HepG2 (cell line): ENCODE data around the gene SMYD5. TPM values are rescaled to one million over a fixed set of nuclear protein-coding genes. Genes with fewer than 3 reads are reported as not detected.
A peak's percentile ranks its signal among the peaks of the same experiment; 100 is the strongest.

Source experiments
- BCLAF1 ChIP-seq: fragments of 450-650 bp; IDR thresholded peaks from 2 replicates; pipeline ENCODE4 v1.6.1; 2017; ENCODE audit warnings: mild to moderate bottlenecking
- DMAP1 ChIP-seq: IDR thresholded peaks from 2 replicates; pipeline ENCODE4 v1.6.1; 2016
- ESRRA ChIP-seq: sonication (generic); formaldehyde crosslinking; IDR thresholded peaks from 2 replicates; pipeline ENCODE4 v1.5.1; 2020; ENCODE audit warnings: mild to moderate bottlenecking, low read depth, missing genetic modification reagents
- HHEX ChIP-seq: IDR thresholded peaks from 2 replicates; pipeline ENCODE4 v1.6.1; 2016; ENCODE audit warnings: control low read depth
- IRX3 ChIP-seq: sonication (generic); formaldehyde crosslinking; IDR thresholded peaks from 2 replicates; pipeline ENCODE4 v1.8.1; 2023; ENCODE audit warnings: mild to moderate bottlenecking, low read depth, missing genetic modification reagents, borderline replicate concordance
- KAT2B ChIP-seq: fragments of 150-350 bp; IDR thresholded peaks from 2 replicates; pipeline ENCODE4 v1.6.1; 2014; ENCODE audit warnings: low read depth, low read length, borderline replicate concordance
- MLXIP ChIP-seq: sonication (generic); formaldehyde crosslinking; IDR thresholded peaks from 2 replicates; pipeline ENCODE4 v1.9.0; 2021; ENCODE audit warnings: missing genetic modification reagents, borderline replicate concordance
- NCOA2 ChIP-seq: sonication (generic); formaldehyde crosslinking; IDR thresholded peaks from 2 replicates; pipeline ENCODE4 v1.8.0; 2022; ENCODE audit warnings: inconsistent platforms
- NFIB ChIP-seq: sonication (generic); formaldehyde crosslinking; IDR thresholded peaks from 2 replicates; pipeline ENCODE4 v1.9.0; 2021; ENCODE audit warnings: missing genetic modification reagents, mild to moderate bottlenecking, borderline replicate concordance
- NRL ChIP-seq: sonication (generic); formaldehyde crosslinking; IDR thresholded peaks from 2 replicates; pipeline ENCODE4 v1.5.0; 2020; ENCODE audit warnings: missing genetic modification reagents, mild to moderate bottlenecking, moderate library complexity, borderline replicate concordance
- PLRG1 ChIP-seq: fragments of 450-650 bp; conservative IDR thresholded peaks from 2 replicates; pipeline ENCODE4 v1.6.1; 2016
- RBM39 ChIP-seq: fragments of 200-400 bp; formaldehyde crosslinking; IDR thresholded peaks from one replicate; pipeline ENCODE4 v1.6.1; 2018; ENCODE audit warnings: antibody characterized with exemption, mild to moderate bottlenecking, low read depth, low read length; ENCODE audit not compliant: poor library complexity, severe bottlenecking
- TFAP4 ChIP-seq: sonication (generic); IDR thresholded peaks from 2 replicates; pipeline ENCODE4 v1.6.1; 2016; ENCODE audit warnings: low read depth, borderline replicate concordance
- ZBTB34 ChIP-seq: sonication (generic); formaldehyde crosslinking; IDR thresholded peaks from 2 replicates; pipeline ENCODE4 v1.8.0; 2022; ENCODE audit warnings: mild to moderate bottlenecking, missing genetic modification reagents
- ZFP1 ChIP-seq: IDR thresholded peaks from 2 replicates; pipeline ENCODE4 v1.6.1; 2016
- ZKSCAN1 ChIP-seq: fragments of 150-350 bp; IDR thresholded peaks from 2 replicates; pipeline ENCODE4 v1.6.1; 2014; ENCODE audit warnings: low read length
- ZMYM4 ChIP-seq: sonication (generic); formaldehyde crosslinking; IDR thresholded peaks from 2 replicates; pipeline ENCODE4 v1.8.1; 2023; ENCODE audit warnings: mild to moderate bottlenecking, missing genetic modification reagents
- ZNF230 ChIP-seq: sonication (generic); formaldehyde crosslinking; IDR thresholded peaks from 2 replicates; pipeline ENCODE4 v1.4.0; 2020; ENCODE audit warnings: mild to moderate bottlenecking, missing genetic modification reagents
- ZNF335 ChIP-seq: sonication (generic); formaldehyde crosslinking; IDR thresholded peaks from 2 replicates; pipeline ENCODE4 v1.4.0; 2020; ENCODE audit warnings: missing genetic modification reagents
- ZNF432 ChIP-seq: sonication (generic); formaldehyde crosslinking; IDR thresholded peaks from 2 replicates; pipeline ENCODE4 v1.5.0; 2020; ENCODE audit warnings: missing genetic modification reagents, mild to moderate bottlenecking, borderline replicate concordance
- ZNF614 ChIP-seq: IDR thresholded peaks from 2 replicates; pipeline ENCODE4 v1.6.1; 2018; ENCODE audit warnings: missing biosample characterization, missing genetic modification reagents, inconsistent platforms, borderline replicate concordance
- ZNF713 ChIP-seq: sonication (generic); formaldehyde crosslinking; IDR thresholded peaks from 2 replicates; pipeline ENCODE4 v1.4.0; 2020; ENCODE audit warnings: mild to moderate bottlenecking, missing genetic modification reagents
- polyA plus RNA-seq, 8 experiments: library from polyadenylated mRNA; depleted of rRNA in 3 of 8; stranded (reverse) in 7 of 8; unstranded in 1 of 8; fragments of >200 nt; fragmentation: Illumina TruSeq in 4 of 8; extraction: Trizol in 4 of 8; gene quantifications; 2 replicates each; pipeline versions ENCODE4 v1.2.1 to v1.2.3, GENCODE V29; 2011 to 2016; ENCODE audit warnings: low read depth in 4 of 8, missing spikeins in 1 of 8, mixed read lengths in 1 of 8; ENCODE audit not compliant: insufficient read depth in 1 of 8
- total RNA-seq, 5 experiments: library from RNA; depleted of rRNA; stranded (reverse); fragments of >200 nt; fragmentation: Illumina TruSeq; extraction: Trizol; gene quantifications; 2 replicates each; pipeline ENCODE4 v1.2.3, GENCODE V29; 2016; ENCODE audit warnings: low read depth in 1 of 5

Gene SMYD5
- total and polyA plus RNA-seq, 2 of the 13 experiments (the other 11 are each of a cell fraction or from before 2014, with no cell fraction given) = 55.8 to 70.4 TPM

- TF ChIP-seq NRL (CRISPR knock-in tag) (0 out of 2 replicates have a peak, but pooled peaks have one; percentile 61), MLXIP (CRISPR knock-in tag) (0 out of 2 replicates have a peak, but pooled peaks have one; percentile 7), RBM39 (peak; percentile 78), BCLAF1 (no peak), ZNF713 (CRISPR knock-in tag) (peak; percentile 85; the same call in 1 of the 2 replicates), PLRG1 (no peak), HHEX (CRISPR knock-in tag) (no peak), ZNF614 (CRISPR knock-in tag) (peak; percentile 14; the same call in 1 of the 2 replicates), ESRRA (CRISPR knock-in tag) (peak; percentile 26; the same call in 1 of the 2 replicates), ZBTB34 (CRISPR knock-in tag) (no peak), ZNF335 (peak; percentile 84), ZFP1 (peak; percentile 20; the same call in 1 of the 2 replicates), ZNF230 (CRISPR knock-in tag) (peak; percentile 99), ZMYM4 (CRISPR knock-in tag) (peak; percentile 70), IRX3 (no peak; the same call in 1 of the 2 replicates), TFAP4 (peak; percentile 36; the same call in 1 of the 2 replicates), NFIB (CRISPR knock-in tag) (no peak), ZKSCAN1 (no peak), NCOA2 (CRISPR knock-in tag) (no peak), DMAP1 (CRISPR knock-in tag) (peak; percentile 99), ZNF432 (CRISPR knock-in tag) (no peak), KAT2B (no peak)
Observed at GRCh38 chr2:73214120-73215035, at the start of gene SMYD5 (continued).
